IMR-90 (cell line): Measurements from ENCODE around the gene CD300H. TPM values are rescaled to one million over a fixed set of nuclear protein-coding genes. Genes with fewer than 3 reads are reported as not detected.

Experiments used
- ATAC-seq: fragments of 200-7000 bp; cut with Tn5 transposase; 2 replicates; pipeline ENCODE4 v1.9.1; 2020; ENCODE audit warnings: low read depth, mild to moderate bottlenecking, moderate library complexity
- BruUV-seq: library from RNA; stranded (reverse); fragments of 400-500 nt; replicated peaks from 2 replicates; lab custom pipeline; 2021; lab: Mats Ljungman, UMichigan
- CTCF ChIA-PET: fragments of 300-600 bp; formaldehyde crosslinking; extraction: SDS; loops from one replicate; lab custom pipeline; 2021; ENCODE audit warnings: antibody characterized with exemption; lab: Yijun Ruan, JAX
- POLR2A ChIA-PET: fragments of 300-600 bp; sonication (Branson Sonifier 250); formaldehyde crosslinking; loops from one replicate; lab custom pipeline; 2022; ENCODE audit warnings: antibody characterized with exemption; ENCODE audit not compliant: unreplicated experiment; lab: Charles Lee
- DNase-seq: peaks from one replicate; pipeline ENCODE4 v3.0.0; 2013
- H2AFZ ChIP-seq: replicated peaks from 2 replicates; pipeline ENCODE3; 2013; ENCODE audit warnings: low read length, mild to moderate bottlenecking; ENCODE audit not compliant: poor library complexity
- H2AK5ac ChIP-seq: 2 replicates; pipeline ENCODE4 v1.6.1; 2013; ENCODE audit warnings: low read depth, low read length, inconsistent platforms
- H2AK9ac ChIP-seq: replicated peaks from 2 replicates; pipeline ENCODE3; 2013; ENCODE audit warnings: mild to moderate bottlenecking, low read depth, low read length, moderate library complexity; ENCODE audit not compliant: poor library complexity
- H2BK120ac ChIP-seq: 2 replicates; pipeline ENCODE4 v1.6.1; 2013; ENCODE audit warnings: low read depth, low read length, inconsistent platforms
- H2BK15ac ChIP-seq: 3 replicates; pipeline ENCODE4 v1.6.1; 2013; ENCODE audit warnings: low read depth, low read length, inconsistent platforms
- H2BK20ac ChIP-seq: 2 replicates; pipeline ENCODE4 v1.6.1; 2013; ENCODE audit warnings: low read depth, mild to moderate bottlenecking, inconsistent platforms, low read length, moderate library complexity
- H2BK5ac ChIP-seq: 2 replicates; pipeline ENCODE4 v1.6.1; 2013; ENCODE audit warnings: mild to moderate bottlenecking, low read depth, low read length, inconsistent platforms; ENCODE audit not compliant: poor library complexity, severe bottlenecking
- H3K14ac ChIP-seq: replicated peaks from 2 replicates; pipeline ENCODE4 v1.6.1; 2013; ENCODE audit warnings: low read depth, low read length, inconsistent platforms
- H3K18ac ChIP-seq: 2 replicates; pipeline ENCODE4 v1.6.1; 2013; ENCODE audit warnings: low read depth, low read length, control low read depth
- H3K23ac ChIP-seq: 2 replicates; pipeline ENCODE4 v1.6.1; 2013; ENCODE audit warnings: low read depth, low read length, inconsistent platforms
- H3K27ac ChIP-seq: 2 replicates; pipeline ENCODE4 v1.5.1; 2013; ENCODE audit warnings: mild to moderate bottlenecking, control low read depth, low read length; ENCODE audit not compliant: insufficient read depth
- H3K27me3 ChIP-seq: 2 replicates; pipeline ENCODE4 v1.6.1; 2013; ENCODE audit warnings: low read length; ENCODE audit not compliant: control insufficient read depth, insufficient read depth
- H3K36me3 ChIP-seq: 2 replicates; pipeline ENCODE4 v1.6.1; 2013; ENCODE audit warnings: low read length, mixed read lengths; ENCODE audit not compliant: control insufficient read depth, insufficient read depth
- H3K4ac ChIP-seq: 2 replicates; pipeline ENCODE4 v1.6.1; 2013; ENCODE audit warnings: low read depth, low read length, inconsistent platforms
- H3K4me1 ChIP-seq: 2 replicates; pipeline ENCODE4 v1.6.1; 2013; ENCODE audit warnings: low read length, mixed read lengths; ENCODE audit not compliant: control insufficient read depth, insufficient read depth
- H3K4me2 ChIP-seq: 2 replicates; pipeline ENCODE4 v1.6.1; 2013; ENCODE audit warnings: low read depth, mild to moderate bottlenecking, control low read depth, low read length, moderate library complexity
- H3K4me3 ChIP-seq: 2 replicates; pipeline ENCODE4 v1.5.1; 2013; ENCODE audit warnings: low read depth, mild to moderate bottlenecking, control low read depth, low read length, moderate library complexity; ENCODE audit not compliant: insufficient read depth
- H3K56ac ChIP-seq: 2 replicates; pipeline ENCODE4 v1.6.1; 2013; ENCODE audit warnings: low read length, inconsistent platforms; ENCODE audit not compliant: insufficient read depth; ENCODE audit errors: extremely low read depth
- H3K79me1 ChIP-seq, 2 experiments: 2 replicates each; pipeline ENCODE4 v1.6.1; 2013; ENCODE audit warnings: low read length in 2 of 2, inconsistent platforms in 1 of 2, low read depth in 1 of 2
- H3K9ac ChIP-seq: 2 replicates; pipeline ENCODE4 v1.6.1; 2013; ENCODE audit warnings: low read depth, low read length, control low read depth
- H3K9me1 ChIP-seq: 2 replicates; pipeline ENCODE4 v1.6.1; 2013; ENCODE audit warnings: low read length, inconsistent platforms; ENCODE audit not compliant: insufficient read depth
- H3K9me3 ChIP-seq: 2 replicates; pipeline ENCODE4 v1.6.1; 2013; ENCODE audit warnings: low read length; ENCODE audit not compliant: control insufficient read depth, insufficient read depth
- H4K20me1 ChIP-seq: 2 replicates; pipeline ENCODE4 v1.6.1; 2013; ENCODE audit warnings: low read length, inconsistent platforms; ENCODE audit not compliant: insufficient read depth
- H4K5ac ChIP-seq: 2 replicates; pipeline ENCODE4 v1.6.1; 2013; ENCODE audit warnings: mild to moderate bottlenecking, low read depth, low read length, control low read depth
- H4K8ac ChIP-seq, 2 experiments: 2 replicates each; pipeline ENCODE4 v1.6.1; 2013; ENCODE audit warnings: low read depth in 2 of 2, low read length in 2 of 2, control low read depth in 1 of 2, inconsistent platforms in 1 of 2
- H4K91ac ChIP-seq: 2 replicates; pipeline ENCODE4 v1.6.1; 2013; ENCODE audit warnings: low read depth, low read length, inconsistent platforms; ENCODE audit not compliant: insufficient read depth
- CHD1 ChIP-seq: IDR thresholded peaks from 2 replicates; pipeline ENCODE4 v1.6.1; 2012; ENCODE audit warnings: low read depth, low read length, improper control_type of control experiment
- ELK1 ChIP-seq: fragments of 150-350 bp; IDR thresholded peaks from 2 replicates; pipeline ENCODE4 v1.6.1; 2016; ENCODE audit warnings: low read depth, mild to moderate bottlenecking, low read length, moderate library complexity, borderline replicate concordance
- MAZ ChIP-seq: IDR thresholded peaks from 2 replicates; pipeline ENCODE4 v1.6.1; 2012; ENCODE audit warnings: low read depth, mild to moderate bottlenecking, low read length, improper control_type of control experiment, moderate library complexity, borderline replicate concordance
- MXI1 ChIP-seq: IDR thresholded peaks from 2 replicates; pipeline ENCODE4 v1.6.1; 2012; ENCODE audit warnings: low read depth, mild to moderate bottlenecking, low read length, moderate library complexity, borderline replicate concordance
- NFE2L2 ChIP-seq: fragments of 150-350 bp; IDR thresholded peaks from 2 replicates; pipeline ENCODE4 v1.6.1; 2016; ENCODE audit warnings: low read depth, mild to moderate bottlenecking, low read length
- SMC3 ChIP-seq: fragments of 150-350 bp; IDR thresholded peaks from 2 replicates; pipeline ENCODE4 v1.6.1; 2016; ENCODE audit warnings: low read depth, mild to moderate bottlenecking, antibody characterized with exemption, low read length, moderate library complexity
- WGBS, 2 experiments: methylation state at CpG; one replicate each; pipeline versions ENCODE4 v1.1.5 to v1.1.7; 2013; ENCODE audit warnings: missing lambda C conversion rate in 2 of 2; ENCODE audit not compliant: insufficient read length in 1 of 2; ENCODE audit errors: extremely low coverage in 2 of 2; 5-methylcytosine and 5-hydroxymethylcytosine counted together
- dilution Hi-C: fragments of 300-500 bp; cut with HindIII; formaldehyde crosslinking; loops from one replicate; pipeline ENCODE4 v1.14.3; 2018; ENCODE audit warnings: low sequenced_read_pairs; ENCODE audit not compliant: unreplicated experiment
- in situ Hi-C: fragments of 300-500 bp; cut with MboI; formaldehyde crosslinking; loops from 3 replicates; pipeline ENCODE4 v1.14.3; 2019; ENCODE audit warnings: low sequenced_read_pairs, inconsistent platforms, mixed read lengths
- intact Hi-C: fragments of 100-400 bp; cut with micrococcal nuclease; formaldehyde crosslinking; loops from 2 replicates; pipeline ENCODE4 v1.10.0; 2022
- polyA plus RNA-seq, 3 experiments: library from polyadenylated mRNA; depleted of rRNA; stranded (reverse); fragments of >200 nt; gene quantifications; 2 replicates each; pipeline ENCODE4 v1.2.3, GENCODE V29; 2012; ENCODE audit warnings: low replicate concordance in 1 of 3
- total RNA-seq: library from RNA; depleted of rRNA; stranded (reverse); fragments of >200 nt; gene quantifications from 2 replicates; pipeline ENCODE4 v1.2.3, GENCODE V29; 2012

Gene CD300H
- total and polyA plus RNA-seq, 2 of the 4 experiments (the other 2 are of a cell fraction), result not detected

GRCh38 chr17:74527081-74527480, 40.2 kb downstream of the CD300H start:
- H3K9ac ChIP-seq, result no peak overlapping the region
- ChIA-PET CTCF (no interaction called here), POLR2A (no interaction called here)
- no peak for ATAC-seq
- H3K9me1 ChIP-seq, result no peaks in the 10 kb centered on the region
- no peak overlapping the region for H4K5ac ChIP-seq
- H3K9me3 ChIP-seq, result peaks cover 47% of the 10 kb centered on the region
- intact Hi-C loops, result no loop called here
- WGBS, 2 experiments, result 63% methylated on average over 4 of the region's 5 CpGs; no CpG with 5 or more reads in 1 of the 2 experiments
- no peak overlapping the region for H4K8ac ChIP-seq
- no peak overlapping the region for H3K23ac ChIP-seq
- no peak for DNase-seq
- H3K27me3 ChIP-seq, result no peaks in the 10 kb centered on the region
- no peaks in the 10 kb centered on the region for H4K20me1 ChIP-seq
- no peaks in the 10 kb centered on the region for H3K79me1 ChIP-seq
- H2BK5ac ChIP-seq, result no peak overlapping the region
- H2AK5ac ChIP-seq, result no peak overlapping the region
- in situ Hi-C loops, result no loop called here
- H3K4me1 ChIP-seq, result no peaks in the 10 kb centered on the region
- no peak overlapping the region for H3K14ac ChIP-seq
- no peak overlapping the region for H4K91ac ChIP-seq
- no peak overlapping the region for H2BK120ac ChIP-seq
- no peak for TF ChIP-seq CHD1
- TF ChIP-seq MXI1, result no peak
- no peak for TF ChIP-seq MAZ
- no peak for TF ChIP-seq SMC3
- no peak for TF ChIP-seq ELK1
- TF ChIP-seq NFE2L2, result no peak
- no peak overlapping the region for H3K4me2 ChIP-seq
- no peak overlapping the region for H3K4me3 ChIP-seq
- H3K4ac ChIP-seq, result no peak overlapping the region
- H3K56ac ChIP-seq, result no peak overlapping the region
- H2AFZ ChIP-seq, result no peak overlapping the region
- H2AK9ac ChIP-seq, result no peak overlapping the region
- no peak overlapping the region for H2BK15ac ChIP-seq
- H3K27ac ChIP-seq, result no peak overlapping the region
- dilution Hi-C loops, result no loop called here
- no TSS peak for BruUV-seq
- H2BK20ac ChIP-seq, result no peak overlapping the region
- no peak overlapping the region for H3K18ac ChIP-seq
- no peaks in the 10 kb centered on the region for H3K36me3 ChIP-seq
